GM21381 (cell line): ENCODE measurements around the gene SPG11.
"Not testable (repeated sequence)": the region's sequence is repeated elsewhere in the genome, so short reads cannot be mapped to it uniquely, and the experiment has no call there.

Source experiments
- ATAC-seq: cut with Tn5 transposase; IDR thresholded peaks from one replicate; pipeline ENCODE4 v1.9.1; 2021; ENCODE audit warnings: mild to moderate bottlenecking, moderate library complexity; ENCODE audit not compliant: unreplicated experiment

The SPG11 gene

GRCh38 chr15:44676676-44677075, 13.2 kb upstream of the SPG11 start:
- ATAC-seq: peak; percentile 40

- no peak for ATAC-seq
Measured at GRCh38 chr15:44675911-44676310, 12.4 kb upstream of the SPG11 start.

GRCh38 chr15:44673639-44674038, 10.2 kb upstream of the SPG11 start:
- ATAC-seq: no peak

GRCh38 chr15:44670087-44670950, 6.9 kb upstream of the SPG11 start:
- ATAC-seq: no peak

- no peak for ATAC-seq
Measured at GRCh38 chr15:44668921-44669320, 5.5 kb upstream of the SPG11 start.

GRCh38 chr15:44667039-44667360, 3.5 kb upstream of the SPG11 start:
- no peak for ATAC-seq

- no peak for ATAC-seq
Measured at GRCh38 chr15:44666210-44667038, 3.0 kb upstream of the SPG11 start.

- peak; percentile 50 for ATAC-seq
Measured at GRCh38 chr15:44662478-44663409, 718 bp downstream of the SPG11 start.

GRCh38 chr15:44661576-44661975, 1.9 kb downstream of the SPG11 start:
- ATAC-seq: no peak

GRCh38 chr15:44659056-44659455, 4.4 kb downstream of the SPG11 start:
- ATAC-seq: no peak

GRCh38 chr15:44657378-44657777, 6.1 kb downstream of the SPG11 start:
- no peak for ATAC-seq

GRCh38 chr15:44656913-44657312, 6.5 kb downstream of the SPG11 start:
- ATAC-seq: no peak

GRCh38 chr15:44656298-44656697, 7.2 kb downstream of the SPG11 start:
- ATAC-seq: no peak

GRCh38 chr15:44654858-44655257, 8.6 kb downstream of the SPG11 start:
- no peak for ATAC-seq

GRCh38 chr15:44647637-44648036, 15.8 kb downstream of the SPG11 start:
- ATAC-seq: no peak

- ATAC-seq: no peak
Measured at GRCh38 chr15:44647036-44647435, 16.4 kb downstream of the SPG11 start.

- ATAC-seq: no peak
Measured at GRCh38 chr15:44646460-44646859, 17.0 kb downstream of the SPG11 start.

GRCh38 chr15:44641651-44642050, 21.8 kb downstream of the SPG11 start:
- no peak for ATAC-seq

- no peak for ATAC-seq
Measured at GRCh38 chr15:44636976-44637375, 26.5 kb downstream of the SPG11 start.

GRCh38 chr15:44633603-44634002, 29.9 kb downstream of the SPG11 start:
- ATAC-seq: no peak

GRCh38 chr15:44625286-44625685, 38.2 kb downstream of the SPG11 start:
- not testable (repeated sequence) for ATAC-seq
